ENCODE results near the gene RAB3IL1.

DNA sequence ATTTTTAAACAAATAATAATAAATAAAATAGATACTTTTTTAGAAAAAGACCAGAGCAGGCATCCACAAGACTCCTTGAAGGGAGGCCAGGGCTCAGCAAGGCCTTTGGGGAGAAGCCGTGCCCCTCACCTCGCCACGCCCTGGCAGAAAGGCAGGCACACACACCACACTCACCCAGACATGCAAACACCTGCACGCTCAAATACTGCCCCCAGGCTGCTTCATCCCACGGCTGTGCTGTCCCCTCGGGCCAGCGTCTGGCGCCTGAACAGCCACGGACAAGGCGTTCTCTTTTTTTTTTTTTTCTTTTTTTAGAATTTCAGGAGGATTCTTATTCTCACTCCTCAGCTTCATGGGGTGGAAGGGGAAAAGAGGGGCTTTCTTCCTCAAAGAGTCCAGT, 27.5 kb downstream of the RAB3IL1 start:
- TF ChIP-seq, protein P1, sequence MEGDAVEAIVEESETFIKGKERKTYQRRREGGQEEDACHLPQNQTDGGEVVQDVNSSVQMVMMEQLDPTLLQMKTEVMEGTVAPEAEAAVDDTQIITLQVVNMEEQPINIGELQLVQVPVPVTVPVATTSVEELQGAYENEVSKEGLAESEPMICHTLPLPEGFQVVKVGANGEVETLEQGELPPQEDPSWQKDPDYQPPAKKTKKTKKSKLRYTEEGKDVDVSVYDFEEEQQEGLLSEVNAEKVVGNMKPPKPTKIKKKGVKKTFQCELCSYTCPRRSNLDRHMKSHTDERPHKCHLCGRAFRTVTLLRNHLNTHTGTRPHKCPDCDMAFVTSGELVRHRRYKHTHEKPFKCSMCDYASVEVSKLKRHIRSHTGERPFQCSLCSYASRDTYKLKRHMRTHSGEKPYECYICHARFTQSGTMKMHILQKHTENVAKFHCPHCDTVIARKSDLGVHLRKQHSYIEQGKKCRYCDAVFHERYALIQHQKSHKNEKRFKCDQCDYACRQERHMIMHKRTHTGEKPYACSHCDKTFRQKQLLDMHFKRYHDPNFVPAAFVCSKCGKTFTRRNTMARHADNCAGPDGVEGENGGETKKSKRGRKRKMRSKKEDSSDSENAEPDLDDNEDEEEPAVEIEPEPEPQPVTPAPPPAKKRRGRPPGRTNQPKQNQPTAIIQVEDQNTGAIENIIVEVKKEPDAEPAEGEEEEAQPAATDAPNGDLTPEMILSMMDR (IDR thresholded peaks at IDR 0.05) = no peak
- TF ChIP-seq POLR2A (IDR thresholded peaks at IDR 0.05) = no peak
